OCI-LY7 (cell line): ENCODE data around the gene RPAIN. TPM values are rescaled to one million over a fixed set of nuclear protein-coding genes. Genes with fewer than 3 reads are reported as not detected.

Experiments
- BruUV-seq: library from RNA; stranded (reverse); fragments of 400-500 nt; replicated peaks from 2 replicates; lab custom pipeline; 2021; lab: Mats Ljungman, UMichigan
- CTCF ChIA-PET: fragments of 300-600 bp; sonication (Branson Sonifier 250); formaldehyde crosslinking; loops from one replicate; lab custom pipeline; 2022; ENCODE audit warnings: antibody characterized with exemption; ENCODE audit not compliant: unreplicated experiment; lab: Charles Lee
- POLR2A ChIA-PET: fragments of 300-600 bp; sonication (Branson Sonifier 250); formaldehyde crosslinking; loops from one replicate; lab custom pipeline; 2022; ENCODE audit warnings: antibody characterized with exemption; lab: Charles Lee
- DNase-seq: peaks from one replicate; pipeline ENCODE4 v3.0.0-alpha.2; 2015; ENCODE audit warnings: low spot score
- H2AFZ ChIP-seq: fragments of 200-600 bp; sonication (generic), shearing (Covaris generic); 2 replicates; pipeline ENCODE4 v1.6.1; 2014; ENCODE audit warnings: mild to moderate bottlenecking, antibody characterized with exemption, low read length, moderate library complexity
- H3K27ac ChIP-seq: fragments of 200-600 bp; sonication (generic); 2 replicates; pipeline ENCODE4 v1.5.1; 2014; ENCODE audit warnings: mixed run types, low read depth, mild to moderate bottlenecking, moderate library complexity, low read length, inconsistent platforms; ENCODE audit not compliant: poor library complexity, severe bottlenecking
- H3K36me3 ChIP-seq: fragments of 200-600 bp; sonication (generic); 2 replicates; pipeline ENCODE4 v1.6.1; 2014; ENCODE audit warnings: mild to moderate bottlenecking, antibody characterized with exemption, low read length, moderate library complexity, mixed read lengths; ENCODE audit not compliant: insufficient read depth
- H3K4me1 ChIP-seq: fragments of 200-600 bp; sonication (generic); 2 replicates; pipeline ENCODE4 v1.5.1; 2014; ENCODE audit warnings: mild to moderate bottlenecking, low read length; ENCODE audit not compliant: insufficient read depth, poor library complexity, severe bottlenecking
- H3K4me2 ChIP-seq: fragments of 200-600 bp; sonication (generic); 2 replicates; pipeline ENCODE4 v1.6.1; 2014; ENCODE audit warnings: mild to moderate bottlenecking, low read length
- H3K4me3 ChIP-seq: fragments of 200-600 bp; sonication (generic); 2 replicates; pipeline ENCODE4 v1.5.1; 2014; ENCODE audit warnings: mild to moderate bottlenecking, low read depth, low read length; ENCODE audit not compliant: poor library complexity, severe bottlenecking
- H3K79me2 ChIP-seq: fragments of 200-600 bp; sonication (generic); 2 replicates; pipeline ENCODE4 v1.6.1; 2016; ENCODE audit warnings: low read depth, mild to moderate bottlenecking, low read length, moderate library complexity, mixed read lengths; ENCODE audit not compliant: insufficient read depth
- H3K9me2 ChIP-seq: fragments of 200-600 bp; sonication (generic); 2 replicates; pipeline ENCODE4 v1.6.1; 2016; ENCODE audit warnings: mild to moderate bottlenecking, low read length, mixed read lengths; ENCODE audit not compliant: insufficient read depth
- H3K9me3 ChIP-seq: fragments of 200-600 bp; sonication (generic); 2 replicates; pipeline ENCODE4 v1.6.1; 2014; ENCODE audit warnings: mild to moderate bottlenecking, mixed run types, low read length, mixed read lengths
- H4K20me1 ChIP-seq: fragments of 200-600 bp; sonication (generic); 2 replicates; pipeline ENCODE4 v1.6.1; 2014; ENCODE audit warnings: mild to moderate bottlenecking, antibody characterized with exemption, low read length, moderate library complexity, mixed read lengths; ENCODE audit not compliant: insufficient read depth
- CTCF ChIP-seq: fragments of 200-600 bp; sonication (generic); conservative IDR thresholded peaks from 2 replicates; pipeline ENCODE4 v1.5.1; 2014; ENCODE audit warnings: mild to moderate bottlenecking, antibody characterized with exemption, low read length, moderate library complexity, mixed read lengths
- EZH2phosphoT487 ChIP-seq: fragments of 200-600 bp; sonication (generic); IDR thresholded peaks from 2 replicates; pipeline ENCODE4 v1.6.1; 2018; ENCODE audit warnings: low read depth, borderline replicate concordance, mild to moderate bottlenecking, mixed run types, antibody characterized with exemption, low read length, moderate library complexity, mixed read lengths
- intact Hi-C: fragments of 100-400 bp; cut with micrococcal nuclease; formaldehyde crosslinking; loops from one replicate; pipeline ENCODE4 v1.10.0; 2022; ENCODE audit not compliant: unreplicated experiment
- total RNA-seq, 2 experiments: library from RNA; depleted of rRNA in 1 of 2; stranded (reverse); fragments of >200 nt in 1 of 2; shearing (Covaris generic) in 1 of 2; gene quantifications; 2 replicates each; pipeline ENCODE4 v1.2.3, GENCODE V29; 2014 to 2022

RPAIN gene
- total RNA-seq, 2 experiments from 2014 or later: 88.9 to 99.6 TPM

GRCh38 chr17:5381542-5381941, 38.4 kb upstream of the RPAIN start:
- BruUV-seq: no TSS peak
- Histone ChIP-seq H3K9me3 (no peaks in the 10 kb centered on the region), H3K4me3 (no peak overlapping the region), H3K9me2 (no peaks in the 10 kb centered on the region), H3K4me1 (no peaks in the 10 kb centered on the region), H3K27ac (no peak overlapping the region), H3K4me2 (no peak overlapping the region), H4K20me1 (0 out of 2 replicates have a peak, but pooled peaks cover 3% of the 10 kb centered on the region), H3K79me2 (no peaks in the 10 kb centered on the region), H2AFZ (no peak overlapping the region), H3K36me3 (peaks cover 98% of the 10 kb centered on the region)
- no peak for DNase-seq
- intact Hi-C loops: loop anchor here (5.0 kb wide), 1 partner anchor 134 kb away; no protein-coding TSS in a partner anchor
- ChIA-PET CTCF (no interaction called here), POLR2A (interaction anchor here (0.8 kb wide), 1 partner anchor 9 kb away, joined by 3 read pairs; no protein-coding TSS in a partner anchor)
- TF ChIP-seq EZH2phosphoT487: no peak
- TF ChIP-seq CTCF: no peak

DNA sequence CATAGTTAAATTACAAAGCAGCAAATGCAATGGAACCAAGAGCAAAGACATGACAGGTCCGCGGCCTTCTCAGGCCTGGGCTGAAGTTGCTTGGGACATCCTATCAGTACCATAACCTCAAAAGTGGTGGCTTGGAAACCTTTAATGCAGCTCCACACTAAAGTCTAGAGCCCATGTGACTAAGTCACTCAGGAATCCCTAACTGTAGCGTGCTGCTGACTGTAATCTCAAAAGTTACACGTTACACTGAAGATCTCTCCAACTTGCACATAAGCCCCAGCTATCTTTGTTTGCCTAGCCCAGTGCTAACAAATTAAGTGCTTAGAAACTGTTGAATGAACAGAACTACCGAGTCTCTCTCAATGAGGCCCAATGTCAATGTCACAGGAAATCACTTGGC, 28.3 kb upstream of the RPAIN start:
- ChIA-PET CTCF (no interaction called here), POLR2A (interaction anchor here (0.6 kb wide), 1 partner anchor 25 kb away, joined by 7 read pairs; no protein-coding TSS in a partner anchor)
- TF ChIP-seq CTCF: no peak
- no peak for TF ChIP-seq EZH2phosphoT487
- DNase-seq: no peak
- Histone ChIP-seq H3K9me2 (no peaks in the 10 kb centered on the region), H3K4me3 (no peak overlapping the region), H3K36me3 (peaks cover 98% of the 10 kb centered on the region), H2AFZ (no peak overlapping the region), H3K4me2 (no peak overlapping the region), H3K4me1 (peaks cover 5% of the 10 kb centered on the region), H4K20me1 (no peaks in the 10 kb centered on the region), H3K9me3 (no peaks in the 10 kb centered on the region), H3K27ac (no peak overlapping the region), H3K79me2 (no peaks in the 10 kb centered on the region)
- no TSS peak for BruUV-seq
- intact Hi-C loops: no loop called here

- DNase-seq: no peak
- POLR2A ChIA-PET: no interaction called here
- intact Hi-C loops: no loop called here
Measured at GRCh38 chr17:5396612-5397011, 23.4 kb upstream of the RPAIN start.

More at GRCh38 chr17:5396612-5397011, 23.4 kb upstream of the RPAIN start:
- no peaks in the 10 kb centered on the region for H3K9me2 ChIP-seq
- H3K36me3 ChIP-seq: peaks cover 99% of the 10 kb centered on the region
- 0 out of 2 replicates have a peak, but pooled peaks cover 4% of the 10 kb centered on the region for H3K9me3 ChIP-seq
- no peak overlapping the region for H3K27ac ChIP-seq
- no peak overlapping the region for H2AFZ ChIP-seq
- CTCF ChIA-PET: no interaction called here
- H3K79me2 ChIP-seq: peaks cover 5% of the 10 kb centered on the region; the same call in 1 of the 2 replicates
- no peak overlapping the region for H3K4me2 ChIP-seq
- TF ChIP-seq EZH2phosphoT487 (no peak), CTCF (no peak)
- H3K4me1 ChIP-seq: no peaks in the 10 kb centered on the region
- BruUV-seq: no TSS peak
- no peaks in the 10 kb centered on the region for H4K20me1 ChIP-seq
- H3K4me3 ChIP-seq: no peak overlapping the region
